Neural cell (in vitro differentiated cells): ENCODE data around the gene ZDHHC8.

Experiments used
- EP300 ChIP-seq: fragments of 450-650 bp; conservative IDR thresholded peaks from 2 replicates; pipeline ENCODE4 v1.6.1; 2014; ENCODE audit warnings: antibody characterized with exemption, mild to moderate bottlenecking, moderate library complexity; ENCODE audit not compliant: poor library complexity, severe bottlenecking
- EZH2 ChIP-seq: fragments of 200-600, 300-800 bp; shearing (Covaris generic), sonication (generic); IDR thresholded peaks from 2 replicates; pipeline ENCODE4 v1.6.1; 2014; ENCODE audit warnings: antibody characterized with exemption, low read length, borderline replicate concordance, mild to moderate bottlenecking; ENCODE audit not compliant: insufficient read depth, poor library complexity, severe bottlenecking
- POLR2AphosphoS5 ChIP-seq: IDR thresholded peaks from 2 replicates; pipeline ENCODE4 v1.6.1; 2012
- RAD21 ChIP-seq: fragments of 450-650 bp; conservative IDR thresholded peaks from 2 replicates; pipeline ENCODE4 v1.6.1; 2014; ENCODE audit warnings: antibody characterized with exemption, mild to moderate bottlenecking, moderate library complexity
- TAF1 ChIP-seq: IDR thresholded peaks from 2 replicates; pipeline ENCODE4 v1.6.1; 2012; ENCODE audit warnings: low read depth
- TF ChIP-seq, protein P1 (sequence below): fragments of 450-650 bp; IDR thresholded peaks from 2 replicates; pipeline ENCODE4 v1.5.1; 2014; ENCODE audit warnings: antibody characterized with exemption, mild to moderate bottlenecking, moderate library complexity; ENCODE audit not compliant: poor library complexity, severe bottlenecking

- TF ChIP-seq, protein P1, sequence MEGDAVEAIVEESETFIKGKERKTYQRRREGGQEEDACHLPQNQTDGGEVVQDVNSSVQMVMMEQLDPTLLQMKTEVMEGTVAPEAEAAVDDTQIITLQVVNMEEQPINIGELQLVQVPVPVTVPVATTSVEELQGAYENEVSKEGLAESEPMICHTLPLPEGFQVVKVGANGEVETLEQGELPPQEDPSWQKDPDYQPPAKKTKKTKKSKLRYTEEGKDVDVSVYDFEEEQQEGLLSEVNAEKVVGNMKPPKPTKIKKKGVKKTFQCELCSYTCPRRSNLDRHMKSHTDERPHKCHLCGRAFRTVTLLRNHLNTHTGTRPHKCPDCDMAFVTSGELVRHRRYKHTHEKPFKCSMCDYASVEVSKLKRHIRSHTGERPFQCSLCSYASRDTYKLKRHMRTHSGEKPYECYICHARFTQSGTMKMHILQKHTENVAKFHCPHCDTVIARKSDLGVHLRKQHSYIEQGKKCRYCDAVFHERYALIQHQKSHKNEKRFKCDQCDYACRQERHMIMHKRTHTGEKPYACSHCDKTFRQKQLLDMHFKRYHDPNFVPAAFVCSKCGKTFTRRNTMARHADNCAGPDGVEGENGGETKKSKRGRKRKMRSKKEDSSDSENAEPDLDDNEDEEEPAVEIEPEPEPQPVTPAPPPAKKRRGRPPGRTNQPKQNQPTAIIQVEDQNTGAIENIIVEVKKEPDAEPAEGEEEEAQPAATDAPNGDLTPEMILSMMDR, result no peak
- no peak for TF ChIP-seq TAF1
- TF ChIP-seq RAD21, result no peak
- no peak for TF ChIP-seq EP300
- TF ChIP-seq EZH2, result no peak
- no peak for TF ChIP-seq POLR2AphosphoS5
These were observed 46.0 kb upstream of the ZDHHC8 start for GRCh38 chr22:20085651-20086050.
